Subcutaneous abdominal adipose tissue (tissue), 5 donors: Measurements from ENCODE around the gene GPC6.

Experiments used
- H3K27ac ChIP-seq: one replicate; pipeline ENCODE4 v1.7.0; 2013; ENCODE audit warnings: low read depth, mild to moderate bottlenecking, inconsistent platforms, low read length, moderate library complexity
- H3K27me3 ChIP-seq, 5 donors: one replicate each; pipeline ENCODE4 v1.7.0; 2013; ENCODE audit warnings: low read length in 5 of 5, inconsistent platforms in 1 of 5; ENCODE audit not compliant: control insufficient read depth in 5 of 5, insufficient read depth in 4 of 5
- H3K36me3 ChIP-seq, 5 donors: one replicate each; pipeline ENCODE4 v1.7.0; 2013; ENCODE audit warnings: low read length in 5 of 5; ENCODE audit not compliant: control insufficient read depth in 5 of 5, insufficient read depth in 5 of 5
- H3K4me1 ChIP-seq, 5 donors: one replicate each; pipeline ENCODE4 v1.7.0; 2013; ENCODE audit warnings: low read length in 5 of 5, mild to moderate bottlenecking in 3 of 5, moderate library complexity in 1 of 5; ENCODE audit not compliant: control insufficient read depth in 5 of 5, insufficient read depth in 5 of 5
- H3K4me3 ChIP-seq, 5 donors: one replicate each; pipeline ENCODE4 v1.7.0; 2013; ENCODE audit warnings: low read length in 5 of 5, low read depth in 1 of 5
- H3K9ac ChIP-seq, 5 donors: one replicate each; pipeline ENCODE4 v1.7.0; 2013; ENCODE audit warnings: low read length in 5 of 5, mild to moderate bottlenecking in 4 of 5, moderate library complexity in 3 of 5
- H3K9me3 ChIP-seq, 5 donors: one replicate each; pipeline ENCODE4 v1.7.0; 2013; ENCODE audit warnings: low read length in 5 of 5; ENCODE audit not compliant: control insufficient read depth in 5 of 5
- donor health status: healthy.
- donor health status: healthy.
- donor health status: healthy.
- donor health status: healthy.
- donor health status: healthy.

The GPC6 gene

DNA sequence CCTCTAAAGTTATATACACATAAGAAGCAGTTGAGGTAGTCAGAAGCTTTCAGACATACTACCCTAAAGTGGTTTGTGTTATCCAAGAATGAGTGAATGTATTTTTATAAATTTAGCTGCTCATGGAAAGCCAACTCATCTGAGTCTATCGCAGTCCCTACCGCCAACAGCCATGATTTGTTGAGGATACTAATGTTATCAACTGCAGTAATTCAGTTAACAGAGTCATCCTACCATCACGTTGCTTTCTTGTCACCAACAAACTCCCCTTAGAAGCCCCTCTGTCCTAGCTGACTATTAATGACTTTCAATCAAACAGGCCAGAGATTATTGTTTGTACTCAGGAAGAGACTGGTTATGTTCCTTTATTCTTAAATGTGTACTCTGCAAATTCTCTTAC, 1083.0 kb downstream of the GPC6 start:
- Histone ChIP-seq H3K4me1 (peaks cover 0 to 29% (median 17%) of the 10 kb centered on the region in 5 donors), H3K27me3 (no peaks in the 10 kb centered on the region), H3K27ac (no peak overlapping the region), H3K36me3 (no peaks in the 10 kb centered on the region), H3K4me3 (no peak overlapping the region), H3K9me3 (no peaks in the 10 kb centered on the region), H3K9ac (no peak overlapping the region)

DNA sequence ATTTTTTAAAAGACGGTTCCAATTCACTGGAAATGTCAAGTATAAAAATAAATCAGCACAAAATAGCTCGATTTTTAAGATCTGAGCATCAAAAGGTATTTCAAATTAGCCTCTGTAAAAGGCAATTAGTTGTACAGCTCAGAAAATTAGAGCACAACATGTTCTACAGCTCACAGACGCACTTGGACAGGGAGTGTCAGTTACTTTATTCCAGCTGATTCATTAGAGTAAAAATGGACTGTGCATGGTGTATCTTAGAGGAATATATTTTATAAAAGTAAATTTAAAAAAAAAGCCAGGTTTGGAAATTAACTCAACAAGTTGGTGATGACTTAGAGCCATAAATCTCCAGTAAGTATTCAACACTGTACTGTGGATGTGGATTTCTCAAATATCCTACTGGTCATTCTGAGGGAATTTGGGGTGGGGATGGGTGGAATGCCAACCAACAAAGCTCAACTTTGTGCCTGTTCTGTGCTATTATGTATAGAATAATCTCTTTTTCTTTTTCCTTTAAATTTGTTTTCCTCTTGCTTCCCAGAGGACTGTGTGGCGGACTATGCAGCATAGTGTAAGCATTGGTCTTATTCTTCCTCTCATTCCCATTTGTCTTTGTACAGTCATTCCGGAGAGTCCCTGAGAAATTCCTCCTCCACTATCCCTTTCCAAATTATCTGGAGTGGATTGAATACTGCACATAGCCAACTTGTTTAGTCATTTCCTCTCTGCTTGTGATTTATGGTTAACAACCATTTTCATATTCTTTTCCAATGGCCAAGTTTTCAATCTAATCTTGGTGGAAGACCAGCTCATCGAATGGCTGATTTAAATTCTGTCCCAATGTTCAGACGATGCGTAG, 1083.6 kb downstream of the GPC6 start:
- Histone ChIP-seq H3K27me3 (no peaks in the 10 kb centered on the region), H3K36me3 (no peaks in the 10 kb centered on the region), H3K9me3 (no peaks in the 10 kb centered on the region), H3K4me3 (no peak overlapping the region), H3K4me1 (peaks cover 0 to 23% (median 13%) of the 10 kb centered on the region in 5 donors), H3K27ac (no peak overlapping the region), H3K9ac (no peak overlapping the region)

DNA sequence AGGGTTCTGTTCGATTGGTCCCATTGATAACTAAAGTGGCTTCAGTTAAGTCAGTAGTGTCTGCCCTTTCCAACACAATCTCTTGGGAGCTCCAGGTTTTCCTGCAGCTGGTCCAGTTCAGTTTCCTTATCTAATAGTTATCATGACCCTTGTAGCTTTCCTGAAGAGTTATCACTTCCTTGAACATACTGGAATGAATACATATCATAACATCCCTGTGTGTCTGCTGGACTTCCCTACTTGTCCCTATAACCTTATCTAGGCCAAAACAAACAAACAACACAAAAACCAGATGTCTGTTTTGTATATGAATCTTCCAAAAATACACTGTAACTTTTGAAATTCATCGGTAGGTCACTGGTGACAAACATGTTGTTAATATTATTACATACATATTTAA, 1085.3 kb downstream of the GPC6 start:
- H3K27ac ChIP-seq, result no peak overlapping the region
- no peak overlapping the region for H3K4me3 ChIP-seq
- H3K9ac ChIP-seq, result no peak overlapping the region
- H3K9me3 ChIP-seq, result no peaks in the 10 kb centered on the region
- H3K27me3 ChIP-seq, result no peaks in the 10 kb centered on the region
- no peaks in the 10 kb centered on the region for H3K36me3 ChIP-seq
- peaks cover 0 to 18% (median 13%) of the 10 kb centered on the region in 5 donors for H3K4me1 ChIP-seq

DNA sequence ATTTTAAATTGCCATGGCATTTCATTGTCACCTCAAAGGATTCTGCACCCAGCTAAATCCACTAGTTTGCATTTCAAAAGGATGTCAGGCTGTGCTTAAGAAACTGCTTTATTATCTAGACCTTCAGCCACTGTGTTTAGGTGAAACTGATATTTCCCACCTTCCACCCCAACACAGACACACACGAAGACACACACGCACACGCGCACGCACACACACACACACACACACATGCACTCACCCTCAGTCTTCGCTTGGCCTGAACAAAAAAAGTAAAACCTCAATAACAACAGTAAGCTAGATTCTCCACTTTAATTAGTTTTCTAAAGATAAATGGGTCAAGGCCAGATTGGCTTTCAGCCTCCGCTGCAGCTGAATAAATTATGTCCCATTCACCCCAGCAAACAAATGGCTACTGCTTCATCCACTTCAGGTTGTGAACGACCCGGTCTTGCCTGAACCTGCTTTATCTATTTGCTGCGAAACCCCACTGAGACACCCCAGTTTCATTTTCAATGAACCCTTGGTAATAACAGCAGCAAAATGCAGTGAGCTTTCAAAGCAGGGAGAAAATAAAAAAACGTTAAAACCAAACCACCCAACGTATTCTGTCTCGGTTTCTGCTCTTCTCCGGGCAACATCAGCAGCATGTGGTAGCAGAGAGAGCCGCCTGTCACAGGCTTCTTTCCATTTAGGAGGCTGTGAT, 1086.1 kb downstream of the GPC6 start:
- no peaks in the 10 kb centered on the region for H3K27me3 ChIP-seq
- no peak overlapping the region for H3K4me3 ChIP-seq
- peaks cover 0 to 22% (median 13%) of the 10 kb centered on the region in 5 donors for H3K4me1 ChIP-seq
- H3K9ac ChIP-seq, result no peak overlapping the region
- no peaks in the 10 kb centered on the region for H3K36me3 ChIP-seq
- no peaks in the 10 kb centered on the region for H3K9me3 ChIP-seq
- H3K27ac ChIP-seq, result no peak overlapping the region

DNA sequence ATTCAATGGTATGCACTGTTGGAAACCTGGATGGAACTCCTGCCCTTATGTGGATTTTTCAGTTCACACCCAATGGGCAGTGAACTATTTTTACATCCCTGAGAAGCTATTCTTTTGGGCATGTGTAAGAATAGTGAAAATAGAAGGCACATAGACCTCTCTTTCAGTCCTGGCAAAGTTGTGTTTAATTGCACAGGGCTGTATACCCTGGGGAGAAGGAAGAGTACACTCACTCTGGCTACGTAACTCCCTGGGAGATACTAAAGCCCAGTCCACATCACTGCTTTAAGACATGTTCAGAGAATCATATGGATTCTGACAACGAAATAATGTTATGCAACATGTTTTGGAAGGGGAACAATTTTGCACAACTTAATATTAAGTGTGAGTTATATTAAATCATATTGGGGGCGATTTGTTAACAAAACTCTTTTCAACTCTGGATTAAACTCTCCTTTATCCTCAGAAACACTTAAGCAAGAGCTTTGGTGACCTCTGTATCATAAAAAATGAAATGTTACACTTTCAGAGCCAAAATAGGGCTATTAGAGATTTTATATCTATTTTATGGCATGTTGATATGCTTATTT, 1086.8 kb downstream of the GPC6 start:
- H3K27ac ChIP-seq, result no peak overlapping the region
- no peaks in the 10 kb centered on the region for H3K9me3 ChIP-seq
- H3K4me3 ChIP-seq, result no peak overlapping the region
- no peak overlapping the region for H3K9ac ChIP-seq
- H3K4me1 ChIP-seq, result peaks cover 0 to 22% (median 13%) of the 10 kb centered on the region in 5 donors
- no peaks in the 10 kb centered on the region for H3K27me3 ChIP-seq
- H3K36me3 ChIP-seq, result no peaks in the 10 kb centered on the region

DNA sequence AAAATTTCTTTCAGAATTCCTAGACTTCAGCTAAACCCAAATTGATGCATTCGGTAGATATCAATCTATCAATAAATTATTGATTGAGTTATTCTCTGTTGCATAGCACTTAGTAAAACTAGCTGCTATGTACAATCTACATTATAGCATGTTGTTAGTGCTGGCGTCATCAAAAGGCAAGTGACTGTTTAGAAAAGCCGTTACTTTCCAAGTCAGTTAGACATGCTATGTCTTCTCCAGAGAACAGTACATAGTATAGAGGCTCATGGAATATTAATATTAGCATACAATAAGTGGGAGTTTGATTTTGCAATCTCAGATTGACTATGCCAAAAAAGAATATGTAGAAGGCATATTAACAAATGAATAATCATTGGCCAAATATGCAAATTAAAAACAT, 1087.3 kb downstream of the GPC6 start:
- Histone ChIP-seq H3K36me3 (no peaks in the 10 kb centered on the region), H3K9ac (no peak overlapping the region), H3K27ac (no peak overlapping the region), H3K4me1 (peaks cover 0 to 23% (median 13%) of the 10 kb centered on the region in 5 donors), H3K4me3 (no peak overlapping the region), H3K9me3 (no peaks in the 10 kb centered on the region), H3K27me3 (no peaks in the 10 kb centered on the region)

DNA sequence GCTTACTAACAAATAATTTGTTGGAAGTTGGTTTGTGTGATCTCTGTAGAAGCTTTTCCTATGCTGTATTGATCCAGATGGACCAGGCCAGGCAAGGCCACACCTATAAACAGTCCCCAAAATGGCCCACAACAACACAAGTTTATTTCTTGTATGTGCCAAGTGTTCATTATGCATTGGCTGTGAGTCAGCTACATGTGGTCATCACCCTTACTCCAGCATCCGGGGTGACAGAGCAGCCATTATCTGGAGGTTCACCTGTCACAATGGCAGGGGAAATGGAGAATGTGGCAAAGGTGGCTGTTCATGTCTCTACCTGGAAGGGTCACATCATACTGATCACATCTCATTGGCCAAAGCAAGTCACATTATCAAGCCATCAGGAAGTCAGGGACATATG, 1088.6 kb downstream of the GPC6 start:
- H3K4me1 ChIP-seq, result peaks cover 0 to 20% (median 13%) of the 10 kb centered on the region in 5 donors
- H3K36me3 ChIP-seq, result no peaks in the 10 kb centered on the region
- no peak overlapping the region for H3K27ac ChIP-seq
- no peaks in the 10 kb centered on the region for H3K9me3 ChIP-seq
- H3K9ac ChIP-seq, result no peak overlapping the region
- no peaks in the 10 kb centered on the region for H3K27me3 ChIP-seq
- no peak overlapping the region for H3K4me3 ChIP-seq

DNA sequence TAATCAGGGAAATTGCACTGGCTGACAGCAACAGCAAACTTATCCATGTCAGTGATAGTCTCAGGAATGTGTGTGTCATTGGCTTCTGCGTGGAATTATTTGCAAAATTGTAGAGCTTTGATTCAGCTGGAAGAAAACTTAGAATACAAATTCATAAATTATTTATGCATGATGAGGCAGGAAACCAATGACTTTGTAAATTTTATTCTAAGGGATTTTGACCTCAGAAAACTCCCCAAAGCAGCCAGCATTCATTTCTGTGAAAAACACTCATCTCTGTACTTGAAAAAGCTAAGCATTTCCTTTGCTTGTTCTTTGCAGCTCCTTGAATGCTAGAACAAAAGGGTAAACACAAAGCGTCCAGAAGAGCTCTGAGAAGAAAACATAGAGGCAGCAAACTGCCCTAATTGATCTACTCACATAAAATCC, 1090.5 kb downstream of the GPC6 start:
- H3K9me3 ChIP-seq, result no peaks in the 10 kb centered on the region
- H3K4me1 ChIP-seq, result peaks cover 0 to 20% (median 6%) of the 10 kb centered on the region in 5 donors
- H3K36me3 ChIP-seq, result no peaks in the 10 kb centered on the region
- peak overlapping the region; percentile 24 for H3K27ac ChIP-seq
- H3K9ac ChIP-seq, result no peak overlapping the region
- H3K4me3 ChIP-seq, result no peak overlapping the region
- H3K27me3 ChIP-seq, result no peaks in the 10 kb centered on the region

DNA sequence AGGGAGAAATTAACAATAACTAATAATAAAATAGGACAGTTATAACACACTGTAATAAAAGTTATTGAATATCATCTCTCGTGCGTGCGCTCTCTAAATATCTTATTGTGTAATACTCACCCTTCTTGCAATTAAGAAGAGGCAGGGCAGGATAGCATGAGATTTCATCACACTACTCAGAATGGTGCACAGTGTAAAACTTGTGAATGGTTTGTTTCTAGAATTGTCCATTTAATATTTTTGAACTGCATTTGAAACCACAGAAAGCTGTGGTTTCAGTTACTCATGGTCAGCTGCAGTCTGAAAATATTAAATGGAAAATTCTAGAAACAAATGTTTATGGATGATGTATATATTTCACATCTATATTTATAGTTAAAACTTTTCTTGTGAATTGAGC, 1091.8 kb downstream of the GPC6 start:
- Histone ChIP-seq H3K9me3 (no peaks in the 10 kb centered on the region), H3K27me3 (no peaks in the 10 kb centered on the region), H3K4me1 (peaks cover 0 to 12% (median 0%) of the 10 kb centered on the region in 5 donors), H3K36me3 (no peaks in the 10 kb centered on the region), H3K9ac (no peak overlapping the region), H3K4me3 (no peak overlapping the region), H3K27ac (no peak overlapping the region)

DNA sequence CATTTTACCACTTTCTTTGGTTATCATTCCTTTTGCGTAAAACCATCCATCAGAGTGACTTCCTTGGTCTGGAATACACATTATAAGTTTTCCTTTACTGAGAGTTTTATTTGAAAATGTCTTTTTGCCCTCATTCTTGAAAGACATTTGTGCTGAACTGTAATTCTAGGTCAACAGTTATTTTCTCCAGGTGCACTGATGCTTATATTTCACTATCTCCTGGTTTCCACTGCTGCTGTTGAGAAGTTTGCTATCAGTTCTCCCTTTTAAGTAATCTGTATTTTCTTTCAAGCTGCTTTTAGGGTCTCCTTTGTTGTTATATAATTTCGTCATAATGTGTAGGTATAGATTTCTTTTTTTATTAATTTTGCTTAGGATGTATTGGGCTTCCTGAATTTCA, 1092.9 kb downstream of the GPC6 start:
- Histone ChIP-seq H3K27ac (no peak overlapping the region), H3K36me3 (no peaks in the 10 kb centered on the region), H3K9me3 (no peaks in the 10 kb centered on the region), H3K4me3 (no peak overlapping the region), H3K27me3 (no peaks in the 10 kb centered on the region), H3K9ac (no peak overlapping the region), H3K4me1 (peaks cover 0 to 5% (median 0%) of the 10 kb centered on the region in 5 donors)
